ENCODE results near the gene CFAP91.

CFAP91 gene

GRCh38 chr3:119743921-119744320 lies 41.1 kb downstream of the CFAP91 start:
- DNase-seq (ENCODE audit: low read depth in 2 of 2), result no peak

- no peak for DNase-seq (ENCODE audit: low read depth in 2 of 2)
These were observed 43.1 kb downstream of the CFAP91 start for GRCh38 chr3:119745942-119746341.

- DNase-seq (ENCODE audit: low read depth in 2 of 2), result no peak
These were observed 43.6 kb downstream of the CFAP91 start for GRCh38 chr3:119746423-119746822.

GRCh38 chr3:119747357-119747756 lies 44.5 kb downstream of the CFAP91 start:
- no peak for DNase-seq (ENCODE audit: low read depth in 2 of 2)

- DNase-seq (ENCODE audit: low read depth in 2 of 2), result no peak
These were observed 46.2 kb downstream of the CFAP91 start for GRCh38 chr3:119748991-119749390.

- DNase-seq (ENCODE audit: low read depth in 2 of 2), result no peak
These were observed 48.6 kb downstream of the CFAP91 start for GRCh38 chr3:119751423-119751822.
